ENCODE data around the gene ZNF680.
"Not testable (repeated sequence)": the region's sequence is repeated elsewhere in the genome, so short reads cannot be mapped to it uniquely, and the experiment has no call there.

Gene ZNF680

GRCh38 chr7:64569372-64570283, 6.8 kb upstream of the ZNF680 start:
- peaks cover 22% of the 10 kb centered on the region for H3K27me3 Mint-ChIP-seq
- peaks cover 11% of the 10 kb centered on the region for H3K4me1 Mint-ChIP-seq (ENCODE audit: low read depth)
- not testable (repeated sequence) for H3K36me3 Mint-ChIP-seq (ENCODE audit: low read depth); H3K9me3 Mint-ChIP-seq
- H3K27ac Mint-ChIP-seq = peak overlapping the region; percentile 83
- peak overlapping the region; percentile 79 for H3K4me3 Mint-ChIP-seq

DNA sequence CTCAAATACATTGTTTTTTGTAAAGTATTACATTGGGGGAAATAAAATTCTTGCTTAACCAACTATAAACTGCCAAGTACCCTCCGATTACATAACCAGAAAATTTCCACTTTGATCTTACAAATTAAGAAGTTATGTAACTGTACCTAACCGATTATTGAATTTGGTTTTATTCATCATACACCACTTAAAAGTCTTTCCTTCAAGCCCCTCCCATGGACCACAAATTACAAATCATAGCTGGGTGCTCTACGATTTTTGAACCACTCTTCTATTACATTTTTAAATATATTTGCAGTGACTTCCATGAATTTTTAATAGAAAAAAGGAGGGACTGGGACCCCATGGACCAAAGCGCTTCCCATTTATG, 630 bp downstream of the ZNF680 start:
- Mint-ChIP-seq H3K27me3 (no peaks in the 10 kb centered on the region), H3K9me3 (no peaks in the 10 kb centered on the region), H3K36me3 (ENCODE audit: low read depth) (peaks cover 32% of the 10 kb centered on the region), H3K27ac (peak overlapping the region; percentile 96), H3K4me1 (ENCODE audit: low read depth) (peaks cover 37% of the 10 kb centered on the region), H3K4me3 (peak overlapping the region; percentile 100)

- Mint-ChIP-seq H3K36me3 (ENCODE audit: low read depth) (peaks cover 55% of the 10 kb centered on the region), H3K27ac (no peak overlapping the region), H3K9me3 (peaks cover 14% of the 10 kb centered on the region), H3K4me1 (ENCODE audit: low read depth) (peaks cover 45% of the 10 kb centered on the region), H3K4me3 (no peak overlapping the region), H3K27me3 (no peaks in the 10 kb centered on the region)
These were observed 3.7 kb downstream of the ZNF680 start for GRCh38 chr7:64559206-64559605.

DNA sequence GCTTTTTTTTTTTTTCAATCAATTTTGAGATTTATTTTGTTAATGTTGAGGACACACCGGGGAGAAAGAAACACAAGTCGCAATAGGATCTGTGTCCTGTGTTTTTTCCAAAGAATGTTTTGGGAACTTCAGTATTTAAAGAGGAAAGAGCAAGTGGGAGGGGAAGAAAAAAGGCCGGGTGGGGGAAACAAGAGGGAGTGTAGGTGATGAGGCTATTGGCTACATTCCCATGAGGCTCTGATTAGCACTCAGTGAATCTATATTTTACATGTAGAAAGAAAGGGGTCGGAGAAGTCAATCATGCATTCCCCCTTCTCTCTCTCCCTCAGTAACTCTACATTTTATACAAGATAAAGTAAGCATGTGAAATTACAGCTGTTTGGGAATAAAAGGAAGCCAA, 4.1 kb downstream of the ZNF680 start:
- Mint-ChIP-seq H3K27me3 (no peaks in the 10 kb centered on the region), H3K27ac (no peak overlapping the region), H3K4me1 (ENCODE audit: low read depth) (peaks cover 40% of the 10 kb centered on the region), H3K36me3 (ENCODE audit: low read depth) (peaks cover 55% of the 10 kb centered on the region), H3K9me3 (peaks cover 14% of the 10 kb centered on the region), H3K4me3 (no peak overlapping the region)

- H3K27me3 Mint-ChIP-seq = no peaks in the 10 kb centered on the region
- H3K4me1 Mint-ChIP-seq (ENCODE audit: low read depth) = peaks cover 38% of the 10 kb centered on the region
- no peak overlapping the region for H3K4me3 Mint-ChIP-seq
- peaks cover 57% of the 10 kb centered on the region for H3K36me3 Mint-ChIP-seq (ENCODE audit: low read depth)
- H3K9me3 Mint-ChIP-seq = peaks cover 14% of the 10 kb centered on the region
- H3K27ac Mint-ChIP-seq = no peak overlapping the region
These were observed 4.6 kb downstream of the ZNF680 start for GRCh38 chr7:64558323-64558705.

DNA sequence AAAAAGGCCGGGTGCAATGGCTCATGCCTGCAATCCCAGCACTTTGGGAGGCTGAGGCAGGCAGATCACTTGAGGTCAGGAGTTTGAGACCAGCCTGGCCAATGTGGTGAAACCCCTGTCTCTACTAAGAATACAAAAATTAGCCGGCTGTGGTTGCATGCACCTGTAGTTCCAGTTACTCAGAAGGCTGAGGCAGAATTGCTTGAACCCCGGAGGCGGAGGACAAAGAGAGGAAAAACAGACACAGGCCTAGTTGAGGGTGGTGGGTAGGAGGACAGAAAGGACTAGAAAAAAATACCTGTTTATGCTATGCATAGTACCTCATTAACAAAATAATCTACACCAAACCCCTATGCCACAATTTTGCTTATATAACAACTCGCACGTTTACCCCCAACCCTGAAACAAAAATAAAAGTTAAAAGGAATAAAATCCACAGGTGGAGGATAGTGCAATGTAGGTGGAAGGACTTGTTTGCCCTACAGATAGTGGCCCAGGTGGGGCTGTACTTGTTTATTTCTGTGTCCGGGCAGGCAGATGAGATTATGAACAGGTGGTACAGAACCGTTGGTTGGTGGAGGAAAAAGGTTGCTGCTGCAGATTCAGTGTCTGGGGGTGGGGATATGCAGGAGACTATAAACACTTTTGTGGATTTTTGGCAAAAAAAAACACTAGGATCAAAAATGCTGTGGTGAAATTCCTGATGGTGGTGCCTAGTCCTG, 5.1 kb downstream of the ZNF680 start:
- Mint-ChIP-seq H3K27me3 (no peaks in the 10 kb centered on the region), H3K36me3 (ENCODE audit: low read depth) (peaks cover 60% of the 10 kb centered on the region), H3K27ac (no peak overlapping the region), H3K4me1 (ENCODE audit: low read depth) (peaks cover 33% of the 10 kb centered on the region), H3K9me3 (peaks cover 14% of the 10 kb centered on the region), H3K4me3 (no peak overlapping the region)

GRCh38 chr7:64555046-64555445, 7.8 kb downstream of the ZNF680 start:
- Mint-ChIP-seq H3K9me3 (peaks cover 14% of the 10 kb centered on the region), H3K4me3 (no peak overlapping the region), H3K36me3 (ENCODE audit: low read depth) (peaks cover 69% of the 10 kb centered on the region), H3K27me3 (no peaks in the 10 kb centered on the region), H3K4me1 (ENCODE audit: low read depth) (peaks cover 19% of the 10 kb centered on the region), H3K27ac (no peak overlapping the region)

DNA sequence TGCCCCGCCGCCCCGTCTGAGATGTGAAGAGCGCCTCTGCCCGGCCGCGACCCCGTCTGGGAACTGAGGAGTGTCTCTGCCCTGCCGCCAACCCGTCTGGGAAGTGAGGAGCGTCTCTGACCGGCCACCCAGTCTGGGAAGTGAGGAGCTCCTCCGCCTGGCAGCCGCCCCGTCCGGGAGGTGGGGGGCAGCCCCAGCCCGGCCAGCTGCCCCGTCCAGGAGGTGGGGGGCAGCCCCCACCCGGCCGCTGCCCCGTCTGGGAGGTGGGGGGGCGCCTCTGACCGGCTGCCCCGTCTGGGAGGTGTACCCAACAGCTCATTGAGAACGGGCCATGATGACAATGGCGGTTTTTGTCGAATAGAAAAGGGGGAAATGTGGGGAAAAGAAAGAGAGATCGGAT, 8.7 kb downstream of the ZNF680 start:
- peaks cover 14% of the 10 kb centered on the region for H3K9me3 Mint-ChIP-seq
- not testable (repeated sequence) for H3K27me3 Mint-ChIP-seq, H3K4me3 Mint-ChIP-seq, H3K27ac Mint-ChIP-seq
- peaks cover 76% of the 10 kb centered on the region for H3K36me3 Mint-ChIP-seq (ENCODE audit: low read depth)
- peaks cover 19% of the 10 kb centered on the region for H3K4me1 Mint-ChIP-seq (ENCODE audit: low read depth)

- no peaks in the 10 kb centered on the region for H3K27me3 Mint-ChIP-seq
- peaks cover 19% of the 10 kb centered on the region for H3K9me3 Mint-ChIP-seq
- no peak overlapping the region for H3K27ac Mint-ChIP-seq
- H3K4me1 Mint-ChIP-seq (ENCODE audit: low read depth) = peaks cover 6% of the 10 kb centered on the region
- H3K4me3 Mint-ChIP-seq = no peak overlapping the region
- H3K36me3 Mint-ChIP-seq (ENCODE audit: low read depth) = peaks cover 70% of the 10 kb centered on the region
These were observed 11.3 kb downstream of the ZNF680 start for GRCh38 chr7:64551375-64552142.

- H3K4me3 Mint-ChIP-seq = no peak overlapping the region
- no peak overlapping the region for H3K27ac Mint-ChIP-seq
- H3K27me3 Mint-ChIP-seq = no peaks in the 10 kb centered on the region
- peaks cover 10% of the 10 kb centered on the region for H3K4me1 Mint-ChIP-seq (ENCODE audit: low read depth)
- H3K9me3 Mint-ChIP-seq = peaks cover 6% of the 10 kb centered on the region
- H3K36me3 Mint-ChIP-seq (ENCODE audit: low read depth) = peaks cover 77% of the 10 kb centered on the region
These were observed 18.9 kb downstream of the ZNF680 start for GRCh38 chr7:64544010-64544409.

DNA sequence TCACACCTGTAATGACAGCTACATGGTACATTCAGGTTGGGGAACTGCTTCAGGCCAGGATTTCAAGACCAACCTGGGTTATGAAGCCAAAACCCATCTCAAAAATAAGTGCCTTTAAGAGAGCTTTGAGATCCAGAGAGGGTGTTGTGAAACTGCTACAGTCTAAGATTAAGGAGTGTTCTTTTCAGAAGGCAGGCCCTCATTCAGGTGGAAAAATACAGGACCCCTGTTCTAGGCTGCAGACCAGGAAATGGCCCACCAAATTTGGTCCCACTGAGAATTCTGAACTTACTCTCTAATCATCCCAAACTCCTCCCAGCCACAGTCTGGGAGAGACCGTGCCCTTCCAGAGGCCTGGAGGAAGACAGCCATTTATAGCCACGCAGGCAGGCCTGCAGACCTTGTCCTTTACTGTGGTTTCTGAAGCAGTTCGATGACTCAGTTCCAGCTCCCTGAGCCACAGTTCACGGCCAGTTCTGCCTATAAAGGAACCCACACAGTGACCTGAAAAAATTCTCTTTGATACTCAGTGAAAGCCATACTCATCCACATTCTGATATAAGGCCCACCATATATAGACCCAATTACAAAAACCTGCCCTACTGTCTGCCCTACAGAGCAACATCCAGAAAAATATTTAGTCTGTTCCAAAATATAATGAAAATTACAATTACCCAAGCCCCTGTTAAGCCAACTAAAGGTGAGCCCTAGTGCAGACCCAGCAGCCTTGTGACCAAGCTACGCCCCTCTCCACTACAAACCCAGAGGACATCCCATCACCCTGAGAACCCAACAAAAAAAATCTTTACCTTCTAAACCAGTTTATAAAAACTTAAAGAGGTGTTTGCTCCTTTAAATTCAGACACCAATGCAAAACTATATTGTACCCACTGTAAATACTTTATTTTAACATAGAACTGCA, 21.2 kb downstream of the ZNF680 start:
- Mint-ChIP-seq H3K27me3 (no peaks in the 10 kb centered on the region), H3K4me1 (ENCODE audit: low read depth) (peaks cover 10% of the 10 kb centered on the region), H3K36me3 (ENCODE audit: low read depth) (peaks cover 81% of the 10 kb centered on the region), H3K9me3 (no peaks in the 10 kb centered on the region), H3K27ac (no peak overlapping the region), H3K4me3 (no peak overlapping the region)

DNA sequence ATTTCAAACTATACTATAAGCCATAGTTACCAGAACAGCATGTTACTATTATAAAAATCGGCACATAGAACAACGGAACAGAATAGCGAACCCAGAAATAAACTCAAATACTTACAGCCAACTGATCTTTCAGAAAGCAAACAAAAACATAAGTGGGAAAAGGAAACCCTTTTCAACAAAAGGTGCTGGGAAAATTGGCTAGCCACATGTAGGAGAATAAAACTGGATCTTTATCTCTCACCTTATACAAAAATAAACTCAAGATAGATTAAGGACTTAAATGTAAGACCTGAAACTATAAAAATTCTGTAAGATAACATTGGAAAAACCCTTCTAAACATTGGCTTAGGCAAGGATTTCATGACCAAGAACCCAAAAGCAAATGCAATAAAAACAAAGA, 29.1 kb downstream of the ZNF680 start:
- Mint-ChIP-seq H3K4me1 (ENCODE audit: low read depth) (peaks cover 4% of the 10 kb centered on the region), H3K27me3 (no peaks in the 10 kb centered on the region), H3K27ac (no peak overlapping the region), H3K36me3 (ENCODE audit: low read depth) (peaks cover 97% of the 10 kb centered on the region), H3K9me3 (peaks cover 58% of the 10 kb centered on the region), H3K4me3 (no peak overlapping the region)

DNA sequence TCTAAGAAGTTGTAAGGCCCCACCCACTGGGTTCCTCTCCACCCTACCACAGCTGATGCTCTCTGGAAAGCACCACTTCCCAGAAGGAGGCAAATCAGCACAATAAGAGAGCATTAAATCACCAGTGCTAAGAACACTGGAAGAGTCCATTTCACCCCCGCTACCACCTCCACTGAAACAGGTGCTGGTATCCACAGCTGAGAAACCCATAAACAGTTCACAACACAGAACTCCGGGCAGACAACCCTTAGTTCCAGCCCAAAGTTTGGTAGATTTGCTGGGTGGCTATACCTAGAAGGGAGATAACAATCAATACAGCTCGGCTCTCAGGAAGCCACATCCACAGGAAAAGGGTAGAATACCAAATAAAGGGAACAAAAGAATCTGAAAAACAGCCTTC, 34.1 kb downstream of the ZNF680 start:
- H3K27me3 Mint-ChIP-seq = no peaks in the 10 kb centered on the region
- no peak overlapping the region for H3K27ac Mint-ChIP-seq
- no peak overlapping the region for H3K4me3 Mint-ChIP-seq
- peaks cover 90% of the 10 kb centered on the region for H3K36me3 Mint-ChIP-seq (ENCODE audit: low read depth)
- H3K4me1 Mint-ChIP-seq (ENCODE audit: low read depth) = peaks cover 4% of the 10 kb centered on the region
- H3K9me3 Mint-ChIP-seq = peaks cover 51% of the 10 kb centered on the region

- H3K4me1 Mint-ChIP-seq (ENCODE audit: low read depth) = no peaks in the 10 kb centered on the region
- no peak overlapping the region for H3K4me3 Mint-ChIP-seq
- H3K9me3 Mint-ChIP-seq = peaks cover 45% of the 10 kb centered on the region
- H3K27ac Mint-ChIP-seq = no peak overlapping the region
- no peaks in the 10 kb centered on the region for H3K27me3 Mint-ChIP-seq
- peaks cover 97% of the 10 kb centered on the region for H3K36me3 Mint-ChIP-seq (ENCODE audit: low read depth)
These were observed 41.4 kb downstream of the ZNF680 start for GRCh38 chr7:64521409-64521984.

Data from stimulated activated naive CD8-positive, alpha-beta T cell treated with anti-CD3 and anti-CD28 coated beads, Interleukin-15, Interleukin-2, amounts not matched to agents 100 ng/mL and 50 ng/mL, for 24 hours (primary cell).